CD4-positive, alpha-beta T cell treated with Interleukin-1 beta for 1 hour (primary cell): ENCODE data around the gene SVIL.
"Not testable (repeated sequence)": the region's sequence is repeated elsewhere in the genome, so short reads cannot be mapped to it uniquely, and the experiment has no call there.

Experiments used
- DNase-seq, 2 donors: peaks; one replicate each; pipeline ENCODE4 v3.0.0-alpha.2; 2020 to 2022

The SVIL gene

DNA sequence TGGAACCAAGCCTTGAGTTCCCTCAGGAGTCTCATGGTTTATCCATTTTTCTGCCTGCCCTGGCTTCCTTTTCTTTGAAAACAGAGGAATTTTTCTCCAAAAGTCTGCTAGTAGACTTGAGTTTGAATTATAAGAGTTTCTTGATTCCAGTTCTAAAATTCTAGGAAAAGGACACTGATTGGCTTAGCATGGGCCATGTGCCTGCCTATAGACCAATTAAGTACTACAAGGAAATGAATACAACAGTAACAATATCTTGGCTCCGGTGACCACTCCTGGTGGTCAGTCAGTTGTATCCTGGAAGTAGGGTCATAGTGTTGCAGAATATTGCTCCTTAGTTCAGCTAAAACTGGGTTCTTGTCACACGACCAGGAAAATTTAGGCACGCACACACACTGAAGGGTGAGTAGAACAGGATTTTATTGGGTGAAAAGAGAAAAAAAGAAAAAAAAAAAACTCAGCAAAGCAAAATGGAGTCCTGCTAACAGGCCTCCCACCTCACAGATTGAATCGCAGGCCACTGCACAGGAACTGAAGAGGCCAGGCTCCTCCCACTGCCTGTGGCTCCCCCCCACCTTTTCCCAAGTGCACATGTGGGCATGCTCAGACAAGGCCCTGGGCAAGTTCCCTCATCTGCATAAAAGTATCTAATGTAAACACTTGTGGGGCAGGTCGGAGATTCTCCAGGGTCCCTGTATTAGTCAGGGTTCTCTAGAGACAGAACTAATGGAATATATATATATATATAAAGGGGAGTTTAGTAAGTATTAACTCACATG is 190.8 kb downstream of the SVIL start:
- no peak for DNase-seq

GRCh38 chr10:29440981-29441380 is 193.8 kb downstream of the SVIL start:
- no peak for DNase-seq

DNA sequence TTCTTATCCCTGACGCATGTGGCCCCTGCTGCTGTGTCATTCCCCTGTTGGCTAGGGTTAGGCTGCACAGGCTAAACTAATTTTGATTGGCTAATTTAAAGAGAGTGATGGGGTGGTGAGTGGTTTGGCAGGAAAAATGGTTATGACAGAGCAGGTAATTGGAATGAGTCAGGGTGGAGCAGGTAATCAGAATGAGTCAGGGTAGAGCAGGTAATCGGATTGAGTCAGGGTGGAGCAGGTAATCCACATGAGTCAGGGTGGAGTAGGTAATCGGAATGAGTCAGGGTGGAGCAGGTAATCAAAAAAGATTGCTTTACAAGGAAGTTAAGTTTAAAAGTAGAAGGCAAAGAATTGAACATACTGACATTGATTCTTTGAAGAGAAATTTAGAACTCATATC is 195.8 kb downstream of the SVIL start:
- DNase-seq, result not testable (repeated sequence)

DNA sequence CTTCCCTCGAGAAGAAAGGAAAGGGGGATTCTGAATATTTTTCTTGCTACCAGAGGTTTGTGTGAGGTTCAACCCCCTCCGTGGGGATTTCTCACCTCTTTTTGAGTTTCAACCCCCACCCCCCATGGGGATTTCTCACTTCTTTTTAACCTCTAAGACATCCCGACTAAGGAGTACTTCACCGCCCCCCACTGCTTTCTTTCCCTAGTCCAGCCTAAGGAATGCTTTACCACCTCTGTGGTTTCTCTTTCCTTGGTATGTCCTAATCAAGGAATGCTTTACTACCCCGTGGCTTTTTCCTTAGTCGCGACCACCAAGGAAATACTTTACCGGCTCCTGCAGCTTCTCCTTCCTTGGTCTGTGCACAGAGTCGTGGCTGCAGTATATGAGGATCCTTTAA is 196.5 kb downstream of the SVIL start:
- DNase-seq, result no peak

GRCh38 chr10:29437871-29438270 is 196.9 kb downstream of the SVIL start:
- DNase-seq, result no peak

DNA sequence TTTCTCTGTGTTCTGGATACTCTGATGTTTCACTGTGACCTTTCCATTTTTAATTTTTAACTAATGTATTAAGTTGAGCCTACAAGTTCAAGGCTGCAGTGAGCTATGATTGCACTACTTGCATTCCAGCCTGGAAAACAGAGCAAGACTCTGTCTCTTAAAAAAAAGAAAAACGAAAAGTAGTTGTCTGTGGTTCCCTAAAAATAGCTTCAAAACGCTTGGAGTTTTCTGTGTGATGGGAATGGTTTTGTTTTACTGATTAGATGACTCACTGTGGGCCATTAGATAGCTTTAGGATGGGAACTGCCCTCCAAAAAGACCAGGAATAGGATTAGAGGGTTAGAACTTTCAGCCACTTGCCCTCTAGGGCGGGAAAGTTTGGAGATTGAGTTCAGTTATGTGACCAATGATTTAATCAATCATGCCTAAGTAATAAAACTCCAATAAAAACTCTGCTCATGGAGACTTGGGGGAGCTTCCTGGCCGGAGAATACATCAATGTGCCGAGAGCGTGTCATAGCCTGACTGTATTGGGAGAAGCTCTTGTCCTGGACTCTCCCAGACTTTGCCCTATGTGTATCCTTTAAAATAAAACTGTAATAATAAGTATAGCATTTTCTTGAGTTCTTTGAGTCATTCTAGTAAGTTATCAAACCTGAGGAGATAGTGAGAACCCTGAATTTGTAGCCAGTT is 198.8 kb downstream of the SVIL start:
- no peak for DNase-seq

DNA sequence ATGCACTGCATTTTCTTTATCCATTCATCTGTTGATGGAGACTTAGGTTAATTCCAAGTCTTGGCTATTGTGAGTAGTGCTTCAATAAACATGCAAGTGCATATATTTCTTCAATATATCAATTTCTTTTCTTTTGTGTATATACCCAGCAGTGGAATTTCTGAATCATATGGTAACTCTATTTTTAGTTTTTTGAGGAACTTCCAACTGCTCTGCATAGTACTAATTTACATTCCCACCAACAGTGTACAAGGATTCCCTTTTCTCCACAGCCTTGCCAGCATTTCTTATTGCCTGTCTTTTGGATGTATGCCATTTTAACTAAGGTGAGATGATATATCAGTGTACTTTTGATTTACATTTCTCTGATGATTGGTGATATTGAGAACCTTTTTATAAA is 200.7 kb downstream of the SVIL start:
- DNase-seq, result no peak

DNA sequence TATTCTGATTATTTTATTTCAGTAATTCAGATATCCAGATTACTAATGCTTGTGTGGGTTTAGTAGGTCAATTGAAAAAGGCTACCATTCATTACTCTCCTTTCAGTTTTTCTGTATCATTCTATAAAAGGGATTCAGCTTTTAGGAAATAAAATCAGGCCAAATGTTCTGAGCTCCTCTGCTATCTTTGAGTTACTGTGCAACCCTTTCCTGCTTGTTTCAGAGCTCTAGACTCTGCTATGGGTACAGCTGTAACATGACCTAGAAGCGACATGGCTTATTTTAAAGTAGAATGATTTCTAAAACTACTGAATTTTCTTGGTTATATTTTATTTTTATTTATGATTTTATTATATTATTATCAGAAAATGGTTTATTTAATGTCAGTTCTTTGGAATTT is 203.1 kb downstream of the SVIL start:
- no peak for DNase-seq

DNA sequence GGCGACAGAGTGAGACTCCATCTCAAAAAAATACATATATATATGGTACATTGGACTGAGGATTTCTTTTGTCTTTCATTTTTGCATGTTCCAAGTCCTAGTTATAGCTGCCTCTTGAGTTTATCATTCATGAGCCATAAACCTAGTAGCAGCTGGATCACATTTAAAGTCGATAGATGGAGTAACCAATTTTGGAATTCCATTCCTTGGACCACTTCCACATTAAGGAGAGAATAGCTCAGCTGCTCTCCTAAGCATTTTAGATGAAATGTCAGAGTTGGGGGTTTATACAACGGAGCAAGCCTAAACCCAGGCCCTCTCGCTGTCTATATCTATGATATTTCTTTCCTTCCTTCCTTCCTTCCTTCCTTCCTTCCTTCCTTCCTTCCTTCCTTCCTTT is 204.7 kb downstream of the SVIL start:
- DNase-seq, result no peak

DNA sequence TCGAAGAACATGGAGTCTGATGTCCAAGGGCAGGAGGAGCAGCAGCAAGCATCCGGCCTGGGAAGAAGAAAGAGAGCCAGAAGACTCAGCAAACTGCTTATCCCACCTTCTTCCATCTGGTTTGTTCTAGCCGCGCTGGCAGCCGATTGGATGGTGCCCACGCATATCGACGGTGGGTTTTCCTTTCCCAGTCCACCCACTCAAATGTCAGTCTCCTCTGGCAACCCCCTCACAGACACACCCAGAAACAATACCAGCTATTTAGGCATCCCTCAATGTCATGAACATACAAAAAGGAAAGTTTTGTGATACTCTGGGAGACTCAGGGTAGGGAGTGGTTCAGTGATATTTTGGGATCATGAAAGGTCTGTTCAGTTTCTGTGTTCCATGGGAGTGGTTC is 206.3 kb downstream of the SVIL start:
- no peak for DNase-seq

DNA sequence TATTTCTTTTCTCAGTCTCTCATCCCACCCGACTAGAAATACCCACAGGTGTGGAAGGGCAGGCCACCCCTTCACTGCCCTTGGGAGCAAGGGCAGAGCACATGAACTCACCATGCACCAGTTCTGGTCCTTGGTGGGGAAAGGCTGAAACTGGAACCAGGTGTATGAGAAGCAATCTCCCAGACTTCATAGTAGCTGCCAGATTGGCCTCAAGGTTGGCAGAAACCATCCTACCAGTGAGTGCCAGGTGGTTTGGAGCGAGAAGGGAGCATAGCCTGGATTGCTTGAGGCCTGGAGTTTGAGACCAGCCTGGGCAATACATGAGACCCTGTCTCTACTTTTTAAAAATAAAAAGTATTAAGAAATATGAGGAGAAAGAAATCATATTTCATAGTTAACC is 207.1 kb downstream of the SVIL start:
- no peak for DNase-seq

- no peak for DNase-seq
Measured at GRCh38 chr10:29426420-29426819, 208.4 kb downstream of the SVIL start.

GRCh38 chr10:29424017-29424416 is 210.8 kb downstream of the SVIL start:
- DNase-seq, result no peak

GRCh38 chr10:29420744-29421143 is 214.0 kb downstream of the SVIL start:
- no peak for DNase-seq

DNA sequence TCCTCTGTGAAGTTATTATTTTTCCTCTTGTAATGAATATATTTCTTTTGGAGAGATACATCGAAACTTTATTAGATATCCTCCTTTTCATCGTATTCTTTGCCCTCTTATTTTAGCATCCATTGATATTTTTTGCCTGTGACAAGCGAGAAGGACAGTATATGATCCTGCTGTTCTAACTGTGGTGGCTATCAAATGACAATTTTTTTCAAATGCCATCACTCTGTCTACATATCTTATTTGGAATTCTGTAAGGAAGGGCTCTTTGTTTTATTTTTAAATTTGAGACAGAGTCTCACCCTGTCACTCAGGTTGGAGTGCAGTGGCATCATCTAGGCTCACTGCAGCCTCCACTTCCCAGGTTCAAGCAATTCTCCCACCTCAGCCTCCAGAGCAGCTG is 217.4 kb downstream of the SVIL start:
- no peak for DNase-seq

DNA sequence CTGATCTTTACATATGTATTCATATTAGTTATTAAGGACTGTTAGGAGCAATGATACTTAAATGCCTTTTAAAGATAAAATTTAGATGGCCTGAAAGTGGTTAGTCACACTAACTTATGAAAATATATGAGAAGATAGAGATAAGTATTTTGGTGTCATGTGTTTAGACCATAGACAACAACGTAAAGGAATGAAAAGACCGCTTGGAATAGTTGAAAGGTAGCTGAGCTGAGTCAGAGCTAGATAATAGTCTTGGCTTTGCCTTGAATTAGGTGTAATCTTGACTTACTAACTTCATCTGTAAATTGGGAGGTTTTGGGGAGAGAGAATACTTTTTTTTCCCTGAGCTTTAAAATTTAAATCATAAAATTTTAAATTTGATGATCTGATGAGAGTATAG is 218.9 kb downstream of the SVIL start:
- no peak for DNase-seq

GRCh38 chr10:29414501-29414900 is 220.3 kb downstream of the SVIL start:
- no peak for DNase-seq

GRCh38 chr10:29412485-29412884 is 222.3 kb downstream of the SVIL start:
- DNase-seq, result no peak

DNA sequence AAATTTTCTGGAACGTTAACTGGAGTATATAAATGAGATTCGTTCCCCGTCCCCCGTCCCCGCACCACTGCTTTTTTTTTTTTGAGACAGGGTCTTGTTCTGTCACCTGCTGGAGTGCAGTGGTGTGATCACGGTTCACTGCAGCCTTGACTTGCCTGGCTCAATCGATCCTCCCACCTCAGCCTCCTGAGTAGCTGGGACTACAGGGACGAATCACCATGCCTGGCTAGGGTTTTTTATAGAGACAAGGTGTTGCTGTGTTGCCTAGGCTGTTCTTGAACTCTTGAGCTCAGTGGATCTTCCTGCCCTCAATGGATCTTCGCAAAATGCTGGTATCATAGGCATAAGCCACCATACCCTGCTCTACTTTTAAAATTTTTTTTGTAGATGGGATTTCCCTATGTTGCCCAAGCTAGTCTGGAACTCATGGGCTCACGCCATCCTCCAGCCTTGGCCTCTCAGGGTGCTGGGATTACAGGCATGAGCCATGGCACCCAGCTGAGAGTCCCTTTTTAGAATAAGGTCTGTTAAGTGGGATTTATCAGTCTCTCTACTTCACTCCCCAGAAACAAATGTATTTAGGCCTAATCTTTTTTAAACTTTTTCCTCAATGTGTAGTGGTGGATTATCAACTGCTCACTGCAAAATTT is 223.0 kb downstream of the SVIL start:
- no peak for DNase-seq

GRCh38 chr10:29409241-29410054 is 225.3 kb downstream of the SVIL start:
- peak; percentile 33 to 37 for DNase-seq

GRCh38 chr10:29408847-29409240 is 225.9 kb downstream of the SVIL start:
- DNase-seq, result peak in 1 of 2 donors; percentile 5
